ENCODE data around the gene LYPLA2.
"Not testable (repeated sequence)": the region's sequence is repeated elsewhere in the genome, so short reads cannot be mapped to it uniquely, and the experiment has no call there.

Gene LYPLA2

DNA sequence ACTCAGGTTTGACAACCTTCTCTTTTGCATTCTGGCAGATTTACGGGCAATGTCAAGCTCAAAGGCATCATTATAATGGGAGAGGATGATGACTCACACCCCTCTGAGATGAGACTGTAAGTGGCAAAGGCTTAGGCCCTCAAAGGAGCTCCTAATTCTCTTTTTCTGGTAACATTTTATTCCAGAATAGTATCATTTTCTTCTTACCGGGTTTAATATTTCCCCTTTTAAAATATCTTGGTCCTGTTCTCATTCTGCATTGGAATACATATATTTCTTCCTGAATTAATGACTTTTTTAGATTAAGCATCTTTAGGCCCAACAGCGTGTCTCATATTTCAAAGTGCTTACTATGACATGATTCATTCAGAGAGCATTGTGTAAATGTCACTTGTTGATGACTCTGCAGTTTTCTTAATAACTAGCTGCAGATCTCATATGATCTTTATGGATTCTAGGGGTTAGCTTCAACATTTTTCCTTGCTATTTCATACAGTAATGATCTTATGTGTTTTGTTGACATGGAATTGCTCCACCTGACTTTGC lies 11.0 kb upstream of the LYPLA2 start:
- no peak for DNase-seq

DNA sequence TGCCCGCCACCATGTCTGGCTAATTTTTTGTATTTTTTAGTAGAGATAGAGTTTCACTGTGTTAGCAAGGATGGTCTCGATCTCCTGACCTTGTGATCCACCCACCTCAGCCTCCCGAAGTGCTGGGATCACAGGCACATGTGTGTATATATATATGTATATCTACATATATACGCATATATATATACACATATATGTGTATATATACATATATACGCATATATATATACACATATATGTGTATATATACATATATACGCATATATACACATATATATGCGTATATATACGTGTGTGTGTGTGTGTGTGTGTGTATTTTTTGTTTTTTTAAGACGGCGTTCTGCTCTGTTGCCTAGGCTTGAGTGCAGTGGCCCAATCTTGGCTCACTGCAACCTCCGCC lies 7.8 kb upstream of the LYPLA2 start:
- not testable (repeated sequence) for DNase-seq

DNA sequence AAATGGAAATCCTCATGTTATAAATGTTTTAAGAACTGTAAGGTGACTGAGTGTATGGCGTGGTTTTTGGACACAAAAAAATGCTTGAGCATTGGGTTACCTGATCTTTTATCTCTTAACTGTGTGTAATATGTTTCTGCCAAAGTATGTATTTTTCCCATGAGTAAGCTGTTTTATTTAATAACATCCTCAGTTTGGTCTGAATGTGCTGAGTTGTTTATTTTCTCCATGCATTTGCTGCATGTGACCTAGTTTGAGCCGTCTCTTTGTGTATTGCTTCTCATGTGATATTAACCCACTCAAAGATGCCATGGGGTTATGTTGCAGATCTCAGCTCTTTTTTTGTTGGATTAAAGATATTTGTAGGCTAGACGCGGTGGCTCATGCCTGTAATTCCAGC lies 6.1 kb upstream of the LYPLA2 start:
- no peak for DNase-seq

DNA sequence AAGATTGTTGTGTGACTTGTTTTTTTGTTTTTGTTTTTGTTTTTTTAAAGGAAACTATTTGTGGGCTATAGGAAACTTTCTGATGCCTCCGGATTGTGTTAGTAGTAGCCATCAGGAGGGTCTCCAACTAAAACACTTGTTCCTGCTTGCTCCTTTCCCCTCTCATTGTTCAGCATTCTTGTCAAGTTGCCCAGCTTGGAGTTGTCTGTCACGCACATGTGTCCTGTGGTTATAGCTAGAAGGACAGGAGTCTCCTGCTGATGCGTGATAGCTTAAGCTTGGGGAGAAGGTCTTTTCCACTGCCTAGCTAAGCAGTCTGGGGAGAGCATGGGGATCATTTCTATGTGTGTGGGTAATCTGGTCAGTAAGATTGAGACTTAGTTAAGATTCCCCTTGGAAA lies 3.2 kb upstream of the LYPLA2 start:
- DNase-seq = no peak

DNA sequence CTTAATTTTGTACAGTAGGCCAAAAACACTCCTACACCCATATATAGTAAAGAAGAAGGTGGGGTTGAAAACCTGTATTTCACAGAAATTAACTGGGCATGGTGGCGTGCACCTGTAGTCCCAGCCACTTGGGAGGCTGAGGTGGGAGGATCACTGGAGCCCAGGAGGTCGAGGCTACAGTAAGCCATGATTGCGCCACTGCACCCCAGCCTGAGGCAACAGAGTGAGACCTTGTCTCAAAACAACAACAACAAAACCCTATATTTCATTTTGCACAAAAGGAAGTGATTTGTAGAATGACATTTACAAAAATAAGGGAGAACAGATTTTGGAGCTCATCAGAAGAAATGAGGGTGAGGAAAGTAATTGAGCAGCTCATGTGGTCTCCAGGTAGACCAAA lies 2.2 kb upstream of the LYPLA2 start:
- DNase-seq = no peak

DNA sequence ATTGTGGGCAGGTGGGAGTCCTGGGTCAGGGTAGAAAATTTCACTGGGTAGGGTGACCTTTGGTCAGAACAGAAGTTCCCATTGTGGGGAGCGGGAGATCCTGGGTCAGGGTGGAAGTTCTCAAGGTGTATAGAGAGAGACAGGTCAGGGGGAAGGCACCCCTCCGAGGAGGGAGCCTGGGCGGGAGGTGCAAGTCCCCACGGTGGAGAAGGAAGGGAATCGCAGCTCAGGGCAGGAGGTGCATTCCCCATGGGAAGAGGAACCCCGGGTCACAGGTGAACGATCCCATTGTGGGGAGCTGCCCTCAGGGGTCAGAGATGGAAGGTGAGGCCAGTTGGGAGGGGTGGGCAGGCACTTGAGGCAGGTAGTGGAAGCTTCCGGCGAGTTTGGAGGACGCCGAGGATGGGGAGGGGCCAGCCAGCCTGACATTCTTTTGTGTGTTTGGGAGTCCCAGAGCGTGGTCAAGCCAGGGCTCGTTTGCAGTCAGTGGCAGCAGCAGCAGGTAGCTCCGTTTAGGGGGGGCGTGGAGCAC lies 637 bp downstream of the LYPLA2 start:
- DNase-seq = no peak

DNA sequence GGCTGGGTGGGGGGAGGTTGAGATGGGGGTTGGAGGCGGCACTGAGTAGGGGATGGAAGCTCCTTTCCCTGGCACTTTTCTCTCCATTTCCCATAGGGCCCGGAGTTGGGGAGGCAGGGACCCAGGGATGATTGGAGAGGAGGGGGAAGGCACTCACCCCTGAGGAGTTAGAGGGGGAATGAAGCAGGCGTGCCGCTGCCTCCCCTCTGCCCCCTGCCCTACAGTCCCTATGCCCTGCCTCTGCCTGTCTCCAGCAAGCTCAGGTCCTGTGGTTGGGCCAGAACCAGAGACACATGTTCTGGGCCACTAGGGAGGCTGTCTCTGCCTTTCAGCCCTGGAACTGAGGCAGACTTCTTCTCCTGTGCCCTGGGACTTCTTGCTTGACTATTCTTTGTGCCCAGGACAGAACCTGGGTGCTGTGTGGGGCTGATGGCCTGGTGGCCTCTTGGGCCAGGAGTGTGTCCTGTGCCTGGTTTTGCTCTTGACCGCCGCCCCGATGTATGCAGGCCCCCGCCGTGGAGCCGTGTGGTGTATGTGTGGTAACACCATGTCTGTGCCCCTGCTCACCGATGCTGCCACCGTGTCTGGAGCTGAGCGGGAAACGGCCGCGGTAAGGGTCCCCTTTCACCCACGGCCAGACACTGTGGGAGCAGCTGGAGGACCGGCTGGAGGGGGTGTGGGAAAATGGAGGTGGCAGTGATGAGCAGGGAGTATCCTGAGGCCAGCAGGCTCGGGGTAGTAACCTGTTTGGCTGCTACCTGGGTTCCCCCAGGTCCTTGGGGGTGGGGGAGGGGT lies 1.4 kb downstream of the LYPLA2 start:
- no peak for DNase-seq

DNA sequence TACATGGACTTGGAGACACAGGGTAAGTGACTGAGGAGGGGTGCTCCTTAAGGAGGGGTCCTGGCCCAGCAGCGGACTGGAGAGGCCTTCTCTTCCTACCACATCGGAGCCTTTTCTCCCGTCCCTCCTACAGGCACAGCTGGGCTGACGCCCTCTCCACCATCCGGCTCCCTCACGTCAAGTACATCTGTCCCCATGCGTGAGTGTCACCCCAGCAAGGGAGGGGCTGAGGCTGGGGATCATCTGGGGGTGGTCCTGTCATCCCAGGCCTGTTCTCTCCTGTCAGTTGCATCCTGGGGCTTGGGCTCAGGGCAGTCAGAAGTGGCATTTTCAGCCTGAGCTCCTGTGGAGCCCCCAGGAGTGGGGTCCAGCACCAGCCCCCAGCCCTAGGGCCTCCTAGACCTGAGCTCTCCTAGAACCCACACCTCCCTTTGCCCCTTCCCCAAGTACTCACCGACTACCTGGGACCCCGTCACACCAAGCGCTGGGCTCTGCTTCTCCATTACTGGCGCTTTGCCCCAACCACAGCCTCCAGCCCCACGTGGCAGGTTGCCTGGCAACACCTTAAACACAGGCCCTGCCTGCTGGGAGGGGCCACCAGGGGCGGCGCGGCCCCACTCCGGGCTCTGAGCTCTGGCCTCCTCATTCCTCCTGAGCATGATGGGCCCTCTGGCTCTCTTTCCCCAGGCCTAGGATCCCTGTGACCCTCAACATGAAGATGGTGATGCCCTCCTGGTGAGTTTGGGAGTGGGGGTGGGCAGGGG lies 2.3 kb downstream of the LYPLA2 start:
- no peak for DNase-seq

DNA sequence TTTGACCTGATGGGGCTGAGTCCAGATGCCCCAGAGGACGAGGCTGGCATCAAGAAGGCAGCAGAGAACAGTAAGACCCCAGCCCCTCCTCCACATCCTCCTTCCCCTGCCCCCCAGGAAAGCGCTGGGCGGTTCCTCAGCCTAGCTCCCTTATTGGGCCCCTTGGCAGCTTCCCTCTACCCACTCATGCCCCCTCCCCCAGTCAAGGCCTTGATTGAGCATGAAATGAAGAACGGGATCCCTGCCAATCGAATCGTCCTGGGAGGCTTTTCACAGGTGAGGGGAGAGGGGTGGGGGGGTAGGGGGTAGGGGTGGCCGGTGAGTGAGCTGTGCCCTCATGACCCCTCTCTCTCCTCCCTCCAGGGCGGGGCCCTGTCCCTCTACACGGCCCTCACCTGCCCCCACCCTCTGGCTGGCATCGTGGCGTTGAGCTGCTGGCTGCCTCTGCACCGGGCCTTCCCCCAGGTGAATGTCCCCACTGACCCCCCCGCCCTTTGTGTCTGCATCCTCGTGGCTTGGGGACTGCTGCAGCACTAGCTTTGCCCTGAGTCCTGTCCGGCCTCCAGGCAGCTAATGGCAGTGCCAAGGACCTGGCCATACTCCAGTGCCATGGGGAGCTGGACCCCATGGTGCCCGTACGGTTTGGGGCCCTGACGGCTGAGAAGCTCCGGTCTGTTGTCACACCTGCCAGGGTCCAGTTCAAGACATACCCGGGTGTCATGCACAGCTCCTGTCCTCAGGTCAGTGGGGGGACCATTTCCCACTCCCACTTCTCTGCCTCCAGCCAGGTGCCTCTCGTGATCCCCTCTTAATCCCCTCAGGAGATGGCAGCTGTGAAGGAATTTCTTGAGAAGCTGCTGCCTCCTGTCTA lies 3.2 kb downstream of the LYPLA2 start:
- DNase-seq = no peak

DNA sequence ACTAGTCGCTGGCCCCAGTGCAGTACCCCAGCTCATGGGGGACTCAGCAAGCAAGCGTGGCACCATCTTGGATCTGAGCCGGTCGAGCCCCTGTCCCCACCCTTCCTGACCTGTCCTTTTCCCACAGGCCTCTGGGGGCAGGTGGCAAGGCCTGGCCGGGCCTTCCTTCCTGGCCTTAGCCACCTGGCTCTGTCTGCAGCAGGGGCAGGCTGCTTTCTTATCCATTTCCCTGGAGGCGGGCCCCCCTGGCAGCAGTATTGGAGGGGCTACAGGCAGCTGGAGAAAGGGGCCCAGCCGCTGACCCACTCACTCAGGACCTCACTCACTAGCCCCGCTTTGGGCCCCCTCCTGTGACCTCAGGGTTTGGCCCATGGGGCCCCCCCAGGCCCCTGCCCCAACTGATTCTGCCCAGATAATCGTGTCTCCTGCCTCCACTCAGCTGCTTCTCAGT lies 3.8 kb downstream of the LYPLA2 start:
- DNase-seq = not testable (repeated sequence)

DNA sequence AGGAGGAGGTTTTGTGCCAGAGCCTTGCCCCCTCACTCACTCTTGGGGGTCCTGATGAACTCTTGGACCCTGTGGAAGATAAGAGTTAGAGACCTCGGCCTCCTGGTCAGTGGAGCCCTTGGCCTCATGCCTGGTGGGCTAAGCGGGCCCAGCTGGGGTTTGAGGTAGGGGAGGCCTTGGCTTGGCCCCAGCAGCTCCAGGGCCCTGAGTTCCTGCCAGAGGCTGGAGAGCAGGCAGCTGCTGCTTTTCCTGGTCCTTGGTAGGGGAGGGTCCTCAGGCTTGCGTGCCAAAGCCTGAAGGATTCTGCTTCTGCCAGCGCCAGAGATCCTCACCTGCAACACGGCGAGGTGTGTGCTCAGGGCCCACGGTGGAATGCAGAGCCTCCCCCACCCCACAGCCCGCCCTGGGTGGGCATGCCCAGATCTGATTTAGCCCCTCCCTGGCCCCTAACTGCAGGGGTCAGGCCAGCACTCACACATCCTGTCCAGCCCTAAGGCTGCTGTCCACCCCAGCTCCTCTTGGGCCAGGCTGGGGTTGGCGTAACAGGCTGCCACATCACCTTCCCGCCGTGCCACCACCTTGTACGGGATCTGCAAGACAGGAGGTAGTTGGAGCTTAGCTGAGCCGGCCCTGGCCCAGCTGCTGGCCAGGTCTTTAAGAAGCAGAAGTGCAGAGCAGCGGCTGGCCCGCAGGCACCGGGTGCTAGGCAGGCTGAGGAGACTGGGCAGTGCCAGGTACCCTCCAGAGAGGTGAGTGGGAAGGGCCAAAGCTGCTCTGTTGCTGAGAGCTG lies 4.9 kb downstream of the LYPLA2 start:
- no peak for DNase-seq

DNA sequence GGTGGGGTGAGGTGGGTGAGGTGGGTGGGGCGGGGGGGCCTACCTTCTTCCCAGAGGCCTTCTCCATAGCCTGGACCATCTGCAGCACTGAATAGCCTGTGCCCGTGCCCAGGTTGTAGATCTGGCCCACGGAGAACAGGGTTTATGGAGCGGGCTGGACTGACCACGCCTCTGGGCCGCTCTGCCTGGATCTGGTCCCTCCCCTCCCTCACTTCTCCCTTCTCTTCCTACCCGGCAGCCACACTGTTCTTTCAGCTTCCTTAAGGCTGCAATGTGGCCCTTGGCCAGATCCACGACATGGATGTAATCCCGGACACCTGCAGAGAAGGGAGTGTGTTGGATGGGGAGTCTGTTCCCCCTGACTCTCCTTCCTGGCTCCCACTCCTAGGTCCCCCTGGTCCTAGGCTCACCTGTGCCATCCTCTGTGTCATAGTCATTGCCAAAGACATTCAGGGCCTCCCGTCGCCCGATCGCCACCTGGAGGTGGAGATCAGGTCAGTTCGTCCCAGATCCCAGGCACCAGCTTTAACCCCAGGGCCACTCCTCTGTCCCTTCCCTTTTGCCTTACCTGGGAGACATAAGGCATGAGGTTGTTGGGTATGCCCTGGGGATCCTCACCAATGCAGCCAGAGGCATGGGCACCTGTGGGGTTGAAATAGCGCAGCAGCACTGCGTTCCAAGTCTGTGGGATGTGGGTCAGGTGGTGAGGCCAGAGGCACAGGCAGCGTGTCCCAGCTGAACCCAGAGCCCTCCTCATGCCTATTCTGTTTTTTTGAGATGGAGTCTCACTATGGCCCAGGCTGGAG lies 5.7 kb downstream of the LYPLA2 start:
- DNase-seq = no peak

DNA sequence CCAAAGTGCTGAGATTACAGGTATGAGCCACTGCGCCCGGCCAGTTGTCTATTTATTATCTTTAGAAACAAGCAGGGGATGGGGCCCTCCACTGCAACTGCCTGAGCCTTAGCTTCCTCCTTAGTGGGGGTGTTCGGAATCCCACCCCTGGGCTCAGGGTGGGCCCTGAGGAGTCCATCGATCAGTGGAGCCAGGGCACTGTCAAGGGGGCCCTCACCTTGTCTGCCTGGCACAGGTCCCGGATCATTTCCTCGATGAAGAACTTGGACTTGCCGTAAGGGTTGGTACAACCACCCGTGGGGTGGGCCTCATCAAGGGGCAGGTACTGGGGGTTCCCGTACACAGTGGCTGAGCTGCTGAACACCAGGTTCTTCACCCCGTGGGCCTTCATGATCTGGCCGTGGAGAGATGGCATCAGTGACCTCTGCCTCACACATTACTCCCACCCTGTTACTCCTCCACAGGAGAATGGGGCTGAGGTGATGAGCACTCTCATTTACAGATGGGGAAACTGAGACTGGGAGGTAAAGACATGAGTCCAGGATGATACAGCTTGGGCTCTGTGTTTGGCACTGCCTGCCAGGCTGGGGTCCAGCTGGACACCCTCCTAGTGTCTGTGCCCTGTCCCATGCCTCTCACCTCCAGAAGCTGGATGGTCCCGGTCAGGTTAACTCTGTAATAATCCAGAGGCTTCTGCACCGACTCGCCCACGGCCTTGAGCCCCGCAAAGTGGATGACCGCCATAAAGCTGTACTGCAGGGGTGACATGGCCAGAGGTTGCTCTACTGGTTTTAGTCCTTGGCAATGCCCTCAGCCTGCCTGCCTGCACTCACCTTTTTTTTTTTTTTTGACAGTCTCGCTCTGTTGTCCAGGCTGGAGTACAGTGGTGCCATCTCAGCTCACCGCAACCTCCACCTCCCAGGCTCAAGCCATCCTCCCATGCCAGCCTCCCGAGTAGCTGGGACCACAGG lies 6.8 kb downstream of the LYPLA2 start:
- DNase-seq = no peak

DNA sequence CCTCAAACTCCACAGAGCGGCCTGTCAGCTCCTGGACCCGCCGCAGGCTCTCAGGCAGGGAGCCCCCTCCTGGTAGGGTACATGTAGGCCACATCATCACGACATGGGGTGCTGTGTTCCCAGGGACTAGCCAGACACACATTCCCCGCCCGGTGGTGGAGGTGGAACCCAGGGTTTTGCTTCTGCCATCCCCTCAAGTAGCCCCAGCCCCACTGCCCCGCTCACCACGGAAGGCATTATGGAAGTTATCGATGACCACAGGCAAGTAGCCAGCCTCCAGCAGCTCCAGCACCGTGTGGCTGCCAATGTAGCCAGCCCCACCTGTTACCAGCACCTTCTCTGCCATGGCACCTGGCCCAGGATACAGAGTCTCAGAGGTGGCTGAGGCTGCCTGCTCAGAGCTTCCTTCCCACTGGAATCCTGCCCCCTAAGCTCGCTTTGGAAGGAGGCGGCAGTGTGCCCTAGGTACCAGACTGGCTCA lies 7.8 kb downstream of the LYPLA2 start:
- DNase-seq = no peak

DNA sequence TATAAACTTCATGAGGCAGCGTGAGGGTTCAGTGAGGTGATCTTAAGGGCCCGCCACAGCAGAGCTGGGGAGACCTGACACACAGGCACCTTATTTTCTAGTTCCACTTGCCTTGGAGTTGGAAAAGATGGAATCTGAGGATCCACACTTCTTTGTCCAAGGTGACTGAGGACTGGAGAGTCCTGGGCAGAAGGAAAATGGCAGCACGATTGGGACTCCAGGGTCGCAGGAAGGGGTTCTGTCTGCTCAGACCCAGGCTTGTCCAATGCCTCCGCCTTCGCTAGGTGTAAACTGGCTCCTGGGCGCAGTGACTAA lies 8.3 kb downstream of the LYPLA2 start:
- no peak for DNase-seq

DNA sequence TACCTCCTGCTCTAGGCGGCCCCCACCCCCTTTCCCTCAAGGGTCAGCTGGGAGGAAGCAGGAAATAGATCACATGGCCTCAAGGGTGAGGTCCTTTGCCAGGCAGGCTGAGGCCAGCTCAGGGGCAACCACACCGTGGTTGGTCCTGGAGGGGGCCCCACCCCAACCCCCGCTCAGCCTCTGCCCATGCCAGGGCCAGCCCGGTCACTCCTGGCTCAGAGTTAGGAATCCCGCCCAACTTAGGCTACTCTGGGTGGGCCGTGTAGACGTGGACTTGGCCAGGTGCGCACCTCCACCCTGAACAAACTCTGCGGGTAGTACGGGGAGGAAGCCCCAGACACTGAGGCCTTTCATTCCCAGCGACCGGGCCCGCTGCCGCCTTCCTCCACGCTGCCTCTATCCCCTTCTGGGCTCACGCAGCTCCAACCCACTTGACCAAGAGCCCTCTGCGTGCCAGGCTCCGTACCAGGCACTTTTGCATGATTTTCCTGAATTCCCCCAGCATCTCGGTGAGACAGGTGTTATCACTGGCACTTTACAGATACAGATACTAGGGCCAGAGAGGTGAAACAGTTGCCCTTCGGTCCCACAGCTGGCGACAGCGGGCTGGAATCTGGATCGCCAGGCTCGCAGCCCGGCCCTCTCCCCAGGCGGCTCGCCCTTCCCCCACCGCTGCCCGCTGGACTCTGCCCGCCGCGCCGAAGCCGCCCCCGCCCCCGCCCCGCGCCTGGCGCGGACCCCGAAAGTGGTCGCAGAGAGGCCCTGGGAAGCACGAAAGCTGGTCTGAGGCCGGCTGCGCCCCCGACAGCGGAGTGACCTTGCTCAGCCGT lies 8.8 kb downstream of the LYPLA2 start:
- DNase-seq = peak; percentile 17

DNA sequence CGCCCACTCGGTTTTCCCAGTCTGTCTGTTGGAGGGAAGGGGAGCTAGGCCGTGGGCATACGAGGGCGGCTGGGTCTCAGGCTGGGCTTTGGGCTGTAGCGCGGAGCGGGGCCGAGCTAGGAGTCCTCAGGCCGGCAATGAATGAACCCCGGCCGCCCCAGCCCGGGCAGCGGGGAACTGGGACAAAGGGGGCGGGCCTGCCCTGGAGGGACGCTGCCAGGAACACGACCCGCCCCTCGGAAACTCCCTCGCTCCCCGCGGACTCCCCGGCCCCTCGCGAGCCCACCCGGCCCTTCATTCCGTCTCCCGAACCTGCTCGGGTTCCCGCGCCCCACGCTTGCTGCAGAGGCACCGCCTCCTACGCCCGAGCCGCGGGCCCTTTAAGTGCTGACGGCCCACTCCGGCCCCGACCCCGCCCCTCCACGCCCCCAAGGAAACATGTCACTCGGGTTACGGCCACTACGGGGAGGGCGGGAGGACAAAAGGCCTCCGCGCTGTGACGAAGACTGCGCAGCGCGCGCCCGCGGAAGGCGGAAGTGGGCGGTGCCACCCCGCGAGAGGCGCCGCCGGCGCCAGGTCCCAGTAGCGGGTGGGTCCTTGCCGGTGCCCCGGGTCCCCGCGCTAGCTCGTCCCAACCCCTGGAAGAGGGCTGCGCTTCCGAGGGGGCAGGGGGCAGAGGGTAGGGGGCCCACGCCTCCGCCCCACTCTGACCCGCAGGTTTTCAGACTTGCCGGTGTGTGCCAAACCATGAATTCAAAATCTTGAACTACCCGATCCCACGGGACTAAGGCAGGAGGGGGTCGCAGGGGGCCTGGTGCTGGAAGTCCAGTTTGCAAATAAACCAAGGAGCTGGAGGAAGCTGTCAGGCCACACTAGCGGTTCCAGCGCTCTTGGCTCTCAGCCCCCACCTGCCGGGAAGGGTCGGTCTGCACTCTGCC lies 9.7 kb downstream of the LYPLA2 start, which contains the start of gene GALE:
Gene GALE (minus strand): TSS at position 355 of the 938 bp plus-strand sequence. CDS start 1,747 bp downstream, outside the sequence.
- DNase-seq = peak; percentile 83

Measured in GF-D8 (cell line).